ENCODE results near the gene CMSS1. TPM values are rescaled to one million over a fixed set of nuclear protein-coding genes. Genes with fewer than 3 reads are reported as not detected.
A peak's percentile ranks its signal among the peaks of the same experiment; 100 is the strongest.

CMSS1 gene
- polyA plus RNA-seq, 1 of the 3 experiments (the other 2 are of a cell fraction) = 9.1 TPM

GRCh38 chr3:99866261-99866761 is 48.6 kb downstream of the CMSS1 start:
- peak overlapping the region; percentile 7; the same call in 1 of the 2 replicates for H3K9ac ChIP-seq
- H3K4me2 ChIP-seq = 0 out of 2 replicates have a peak overlapping the region, but pooled peaks have one; percentile 14
- no peak for DNase-seq
- H2AFZ ChIP-seq (ENCODE audit: low read depth) = no peak overlapping the region
- no peaks in the 10 kb centered on the region for H3K9me3 ChIP-seq
- CTCF ChIA-PET = interaction anchor here (1.5 kb wide), 1 partner anchor 35 kb away, joined by 3 read pairs; no protein-coding TSS in a partner anchor
- H3K36me3 ChIP-seq (replicated peaks in 1 of 2; ENCODE audit: control insufficient read depth in 1 of 2, insufficient read depth in 2 of 2, low read length in 1 of 2) = peaks cover 46 to 72% of the 10 kb centered on the region in 2 experiments
- peak overlapping the region; percentile 16 to 81; a peak in 3 of 4 replicates for H3K27ac ChIP-seq (ENCODE audit: low read depth in 2 of 2, low read length in 1 of 2)
- peaks cover 93% of the 10 kb centered on the region for H3K79me2 ChIP-seq (ENCODE audit: insufficient read depth)
- H3K4me3 ChIP-seq (ENCODE audit: low read depth in 2 of 2, low read length in 1 of 2) = no peak overlapping the region
- H3K4me1 ChIP-seq (ENCODE audit: control insufficient read depth in 1 of 2, insufficient read depth in 2 of 2, low read depth in 1 of 2, low read length in 1 of 2) = peaks cover 0 to 55% of the 10 kb centered on the region in 2 experiments
- peaks cover 46% of the 10 kb centered on the region for H3F3A ChIP-seq (replicated peaks; ENCODE audit: insufficient read depth)
- TF ChIP-seq FOXJ3 (CRISPR knock-in tag; IDR thresholded peaks at IDR 0.05) (no peak), PBX3 (IDR thresholded peaks at IDR 0.05) (no peak), MAX (IDR thresholded peaks at IDR 0.05; ENCODE audit: low read depth) (no peak), MEF2A (IDR thresholded peaks at IDR 0.05; ENCODE audit: borderline replicate concordance, low read depth) (no peak), USF2 (IDR thresholded peaks at IDR 0.05; ENCODE audit: borderline replicate concordance, low read depth, low read length) (no peak), RAD21 (IDR thresholded peaks at IDR 0.05; ENCODE audit: low read length) (no peak), SIN3A (IDR thresholded peaks at IDR 0.05; ENCODE audit: borderline replicate concordance, low read depth, low read length) (no peak), TEAD4 (IDR thresholded peaks at IDR 0.05; ENCODE audit: borderline replicate concordance, insufficient read depth) (no peak), NRF1 (IDR thresholded peaks at IDR 0.05; ENCODE audit: low read depth, low read length) (no peak), JUND (IDR thresholded peaks at IDR 0.05) (no peak), EP300 (IDR thresholded peaks at IDR 0.05; ENCODE audit: borderline replicate concordance in 1 of 2, low read depth in 1 of 2, low read length in 1 of 2) (no peak), TCF12 (IDR thresholded peaks at IDR 0.05) (no peak), GABPA (IDR thresholded peaks at IDR 0.05; ENCODE audit: low read depth) (no peak), RCOR1 (IDR thresholded peaks at IDR 0.05; ENCODE audit: low read length) (no peak), REST (IDR thresholded peaks at IDR 0.05; ENCODE audit: low read depth, low read length) (no peak), USF1 (IDR thresholded peaks at IDR 0.05; ENCODE audit: borderline replicate concordance, low read depth) (no peak)
- 0 out of 2 replicates have a peak, but pooled peaks cover 4% of the 10 kb centered on the region for H4K20me1 ChIP-seq (ENCODE audit: insufficient read depth)
- no peaks in the 10 kb centered on the region for H3K9me2 ChIP-seq
- POLR2A ChIA-PET = no interaction called here
- H3K27me3 ChIP-seq (ENCODE audit: insufficient read depth) = no peaks in the 10 kb centered on the region
- 66% methylated on average over 3 of the region's 3 CpGs for WGBS (ENCODE audit: low lambda C conversion rate)

Measured in SK-N-SH (cell line).